ENCODE measurements around the gene OR1N2. TPM values are rescaled to one million over a fixed set of nuclear protein-coding genes. Genes with fewer than 3 reads are reported as not detected.

Gene OR1N2
- total and polyA plus RNA-seq, 2 of the 8 experiments (the other 6 are each of a cell fraction or from before 2014, with no cell fraction given): not detected

DNA sequence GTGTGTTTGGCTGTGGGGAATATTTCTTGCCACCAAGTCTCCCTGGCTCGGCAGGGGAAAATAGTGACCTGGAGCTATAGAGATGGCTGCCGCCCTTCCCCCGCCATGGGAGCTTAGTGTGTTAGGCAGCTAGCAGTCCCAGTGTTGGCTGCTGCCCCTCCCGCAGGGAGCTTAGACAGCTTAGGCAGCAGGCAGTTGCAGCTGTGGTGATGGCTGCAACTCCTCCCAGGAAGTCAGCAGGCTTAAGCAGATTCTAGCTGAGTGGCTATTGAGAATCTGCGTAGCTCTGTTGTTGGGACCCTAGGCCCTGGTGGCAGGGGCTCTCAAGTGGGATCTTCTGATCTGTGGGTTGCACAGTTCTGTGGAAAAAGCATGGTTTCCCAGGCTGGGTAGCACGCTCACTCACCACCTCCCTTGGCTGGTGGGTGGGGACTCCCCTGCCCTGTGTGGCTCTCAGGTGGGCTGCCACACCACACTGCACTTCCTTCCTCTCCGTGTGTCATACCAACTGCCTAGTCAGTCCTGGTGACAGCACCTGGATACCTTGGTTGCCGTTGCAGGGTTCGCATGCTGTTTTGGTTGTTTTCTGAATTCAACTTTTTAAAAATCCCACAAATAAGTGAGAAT lies 9.3 kb downstream of the OR1N2 start:
- CTCF ChIA-PET (ENCODE audit: partially characterized antibody): no interaction called here
- no peaks in the 10 kb centered on the region for H3K23me2 ChIP-seq (ENCODE audit: low read depth, low read length)
- H2AFZ ChIP-seq (ENCODE audit: low read length): no peak overlapping the region
- H4K91ac ChIP-seq (replicated peaks; ENCODE audit: insufficient read length, low read length): no peak overlapping the region
- FAIRE-seq: no peak
- H4K20me1 ChIP-seq (replicated peaks in 1 of 2; ENCODE audit: control insufficient read depth in 1 of 2, insufficient read depth in 2 of 2, low read length in 2 of 2): no peaks in the 10 kb centered on the region
- H2AK5ac ChIP-seq (ENCODE audit: low read depth, low read length): no peak overlapping the region
- no peak overlapping the region for H3K4me3 ChIP-seq (ENCODE audit: extremely low read depth in 1 of 4, insufficient read depth in 2 of 4, low read depth in 3 of 4, low read length in 4 of 4)
- H3K56ac ChIP-seq (replicated peaks; ENCODE audit: insufficient read length, low read depth, low read length): no peak overlapping the region
- WGBS, 2 experiments (ENCODE audit: extremely low coverage in 1 of 2, insufficient coverage in 1 of 2, insufficient read length in 1 of 2, insufficient replicate concordance in 2 of 2, low coverage in 1 of 2, low lambda C conversion rate in 2 of 2, missing lambda C conversion rate in 1 of 2): 76% methylated on average over 9 of the region's 9 CpGs; no CpG with 5 or more reads in 1 of the 2 experiments
- H3K23ac ChIP-seq (ENCODE audit: insufficient read length): no peak overlapping the region
- peaks cover 49 to 50% of the 10 kb centered on the region in 2 experiments for H3K9me3 ChIP-seq (ENCODE audit: insufficient read depth in 2 of 2, low read depth in 1 of 2, low read length in 1 of 2)
- H2BK12ac ChIP-seq (ENCODE audit: low read depth, low read length): no peak overlapping the region
- no peak for DNase-seq (ENCODE audit: low read depth in 1 of 2, low spot score in 2 of 2)
- H3K27me3 ChIP-seq (replicated peaks in 1 of 4; ENCODE audit: control insufficient read depth in 3 of 4, extremely low read depth in 1 of 4, insufficient read depth in 3 of 4, low read length in 3 of 4): no peaks in the 10 kb centered on the region
- H3K36me3 ChIP-seq (ENCODE audit: control insufficient read depth in 2 of 4, insufficient read depth in 4 of 4, low read length in 3 of 4): no peaks in the 10 kb centered on the region
- no peaks in the 10 kb centered on the region for H3K79me1 ChIP-seq (ENCODE audit: low read depth, low read length)
- no peak overlapping the region for H2BK20ac ChIP-seq (ENCODE audit: low read length)
- H2BK15ac ChIP-seq (ENCODE audit: low read length): no peak overlapping the region
- no peak overlapping the region for H4K8ac ChIP-seq (ENCODE audit: extremely low read depth, insufficient read depth, low read length)
- H3K9ac ChIP-seq (replicated peaks in 1 of 4; ENCODE audit: extremely low read depth in 1 of 4, low read depth in 3 of 4, low read length in 3 of 4): no peak overlapping the region
- no peaks in the 10 kb centered on the region for H3K79me2 ChIP-seq (ENCODE audit: control insufficient read depth in 1 of 2, insufficient read depth in 2 of 2, low read length in 2 of 2)
- H2BK5ac ChIP-seq (ENCODE audit: low read depth, low read length): no peak overlapping the region
- no peak overlapping the region for H2BK120ac ChIP-seq (replicated peaks; ENCODE audit: low read depth, low read length)
- no peak overlapping the region for H3K18ac ChIP-seq (ENCODE audit: extremely low read depth, low read length)
- POLR2A ChIA-PET (ENCODE audit: partially characterized antibody): no interaction called here
- no peaks in the 10 kb centered on the region for H3K4me1 ChIP-seq (replicated peaks in 1 of 4; ENCODE audit: control insufficient read depth in 3 of 4, insufficient read depth in 4 of 4, low read length in 3 of 4)
- H3K14ac ChIP-seq (ENCODE audit: insufficient read length): no peak overlapping the region
- H3K4ac ChIP-seq (replicated peaks; ENCODE audit: insufficient read length, low read depth, low read length): no peak overlapping the region
- H3K4me2 ChIP-seq (ENCODE audit: insufficient read depth in 1 of 2, low read depth in 2 of 2, low read length in 2 of 2): no peak overlapping the region
- no peak overlapping the region for H3K27ac ChIP-seq (ENCODE audit: low read depth, low read length)
- no peak overlapping the region for H4K5ac ChIP-seq (ENCODE audit: insufficient read length, low read depth, low read length)
- no peak for TF ChIP-seq SIRT6 (IDR thresholded peaks at IDR 0.05; ENCODE audit: low read length)
- no peak for TF ChIP-seq CBX8 (IDR thresholded peaks at IDR 0.05; ENCODE audit: borderline replicate concordance, low read depth, low read length)

Measured in H1 (cell line).